Hematopoietic multipotent progenitor cell treated with erythropoietin and hydrocortisone succinate and interleukin-3 and kit ligand, for 6 days (in vitro differentiated cells): ENCODE results near the gene PCSK6.
A peak's percentile ranks its signal among the peaks of the same experiment; 100 is the strongest.
"Not testable (repeated sequence)": the region's sequence is repeated elsewhere in the genome, so short reads cannot be mapped to it uniquely, and the experiment has no call there.

Experiments
- DNase-seq: peaks from one replicate; pipeline ENCODE4 v3.0.0-alpha.2; 2015

Gene PCSK6

GRCh38 chr15:101428758-101429157 lies 60.7 kb downstream of the PCSK6 start:
- DNase-seq = no peak

DNA sequence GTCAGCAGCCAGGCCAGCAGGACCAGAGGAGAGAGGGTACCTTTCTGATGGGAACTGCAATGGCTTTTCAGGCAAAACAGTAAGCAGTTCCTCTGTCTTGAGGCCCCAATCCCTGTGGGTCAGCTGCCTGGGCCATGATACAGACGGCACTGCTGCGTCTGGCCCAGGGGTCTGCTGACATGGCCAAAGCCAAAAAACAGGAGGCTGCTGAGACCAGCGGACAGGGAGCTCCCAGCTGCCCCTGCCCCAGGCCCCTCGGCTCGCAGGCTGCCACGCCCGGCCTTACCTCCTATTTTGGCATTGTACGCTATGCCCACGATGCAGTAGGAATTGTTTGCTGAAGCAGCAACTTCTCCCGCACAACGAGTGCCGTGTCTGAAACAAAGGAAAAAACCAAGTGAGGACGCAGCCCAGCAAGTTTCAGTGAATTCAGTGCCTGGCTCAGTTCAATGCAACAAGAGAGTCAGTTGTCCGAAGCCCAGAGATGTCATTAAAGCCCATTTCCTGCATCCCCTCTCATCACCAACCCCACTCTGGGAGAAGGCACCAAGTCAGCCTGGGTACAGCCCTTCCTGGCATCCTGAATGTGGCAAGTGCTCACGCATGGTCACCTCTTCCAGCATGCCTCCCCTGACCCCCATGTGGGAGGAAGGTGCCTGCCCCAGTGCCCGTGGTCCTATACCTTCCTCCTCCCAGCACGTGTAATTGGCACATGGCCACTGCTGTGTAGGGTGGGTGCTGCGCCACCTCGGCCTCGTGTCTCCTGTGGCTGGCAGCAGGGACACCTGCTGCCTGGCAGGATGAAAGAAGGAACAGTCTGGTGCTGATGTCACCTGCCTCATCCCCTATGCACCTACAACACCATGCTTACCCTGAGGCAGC lies 61.7 kb downstream of the PCSK6 start:
- no peak for DNase-seq

DNA sequence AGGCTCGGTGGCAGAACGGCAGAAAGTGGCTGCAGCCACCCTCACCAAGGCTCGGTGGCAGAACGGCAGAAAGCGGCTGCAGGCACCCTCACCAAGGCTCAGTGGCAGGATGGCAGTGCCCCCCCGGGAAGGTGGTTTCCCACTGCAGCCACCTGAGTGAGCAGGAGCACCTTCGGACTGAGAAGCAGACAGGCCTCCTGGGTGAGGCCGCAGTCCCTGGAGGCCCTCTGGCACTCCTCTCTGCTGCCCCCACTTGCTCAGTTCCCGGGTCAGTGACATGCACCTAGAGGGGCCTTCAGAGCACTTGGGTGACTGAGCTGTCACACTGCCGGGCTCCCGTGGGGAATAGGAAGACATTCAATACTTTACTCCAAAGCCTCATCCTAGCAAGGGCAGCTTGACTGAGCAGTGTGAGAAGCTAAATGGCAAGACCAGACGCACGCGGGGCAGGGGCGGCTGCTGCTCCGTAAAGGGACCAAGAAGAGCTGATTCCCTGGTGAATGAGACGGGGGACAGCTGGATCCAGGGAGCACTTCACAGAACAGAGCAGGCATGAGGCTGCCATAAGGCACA lies 62.7 kb downstream of the PCSK6 start:
- no peak for DNase-seq

DNA sequence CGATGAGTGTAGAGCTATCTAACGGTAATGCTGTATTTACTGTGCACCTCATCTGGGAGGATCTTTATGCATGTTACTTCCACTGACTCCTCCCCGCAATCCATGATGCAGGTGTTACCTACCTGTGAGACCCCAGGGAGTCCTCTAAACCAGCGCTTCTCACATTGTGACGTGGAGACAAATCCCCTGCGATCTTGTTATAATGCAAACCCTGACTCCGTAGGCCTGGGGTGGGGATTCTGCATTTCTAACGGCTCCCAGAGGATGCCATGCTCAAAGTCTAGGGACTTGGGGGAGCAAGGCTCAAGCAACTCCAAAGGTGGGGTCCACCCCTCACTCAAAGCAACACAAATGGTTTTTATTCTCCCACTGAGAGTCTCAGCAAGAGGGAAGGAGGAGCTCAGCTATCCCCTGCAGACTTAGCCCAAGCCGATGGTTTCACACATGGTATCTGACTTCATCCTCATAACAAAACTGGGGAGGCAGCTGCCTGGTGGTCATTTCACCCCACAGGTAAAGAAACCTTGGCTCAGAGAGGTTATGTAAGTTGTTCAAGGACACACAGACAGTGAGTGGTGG lies 63.6 kb downstream of the PCSK6 start:
- DNase-seq = no peak

- DNase-seq = no peak
Observed at GRCh38 chr15:101424984-101425383, 64.5 kb downstream of the PCSK6 start.

DNA sequence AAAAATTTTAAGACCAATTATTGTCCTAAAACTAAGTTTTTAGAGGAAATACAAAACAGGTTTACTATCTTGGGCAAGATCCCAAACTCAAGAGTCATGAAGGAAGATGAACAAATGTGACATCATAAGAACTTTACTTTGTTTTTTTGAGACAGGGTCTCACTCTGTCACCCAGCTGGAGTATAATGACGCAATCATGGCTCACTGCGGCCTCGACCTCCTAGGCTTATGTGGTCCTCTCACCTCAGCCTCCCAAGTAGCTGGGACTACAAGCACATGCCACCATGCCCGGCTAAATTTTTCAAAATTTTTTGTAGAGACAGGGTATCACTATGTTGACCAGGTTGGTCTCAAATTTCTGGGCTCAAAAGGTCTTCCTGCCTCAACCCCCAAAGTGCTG lies 69.3 kb downstream of the PCSK6 start:
- no peak for DNase-seq

DNA sequence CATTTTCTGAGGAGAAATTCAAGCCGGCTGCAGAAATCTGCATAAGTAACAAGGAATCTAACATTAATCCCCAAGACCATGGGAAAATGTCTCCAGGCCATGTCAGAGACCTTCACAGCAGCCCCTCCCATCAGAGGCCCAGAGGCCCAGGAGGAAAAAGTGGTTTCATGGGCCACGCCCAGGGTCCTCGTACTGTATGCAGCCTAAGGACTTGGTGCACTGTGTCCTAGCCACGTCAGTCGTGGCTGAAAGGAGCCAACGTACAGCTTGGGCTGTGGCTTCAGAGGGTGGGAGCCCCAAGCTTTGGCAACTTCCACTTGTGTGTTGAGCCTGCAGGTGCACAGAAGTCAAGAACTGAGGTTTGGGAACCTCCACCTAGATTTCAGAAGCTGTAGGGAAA lies 73.0 kb downstream of the PCSK6 start:
- DNase-seq = not testable (repeated sequence)

DNA sequence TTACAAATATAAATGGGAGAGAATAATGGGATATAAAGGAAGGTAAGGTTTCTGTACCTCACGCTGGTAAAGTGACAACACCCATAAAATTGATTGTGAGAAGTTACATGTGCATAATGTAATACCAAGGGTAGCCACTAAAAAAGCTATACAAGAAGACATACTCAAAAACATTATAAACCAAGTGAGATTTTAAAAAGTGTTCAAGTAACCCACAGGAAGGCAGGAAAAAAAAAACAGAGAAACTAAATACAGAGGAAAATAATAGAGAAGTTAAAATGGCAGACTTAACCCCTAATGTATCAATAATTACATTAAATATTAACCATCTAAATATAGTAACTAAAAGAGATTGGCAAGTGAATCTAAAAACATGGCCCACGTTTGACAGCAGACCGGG lies 76.3 kb downstream of the PCSK6 start:
- no peak for DNase-seq

- DNase-seq = no peak
Observed at GRCh38 chr15:101411581-101411980, 77.9 kb downstream of the PCSK6 start.

GRCh38 chr15:101411085-101411484 lies 78.4 kb downstream of the PCSK6 start:
- DNase-seq = no peak

DNA sequence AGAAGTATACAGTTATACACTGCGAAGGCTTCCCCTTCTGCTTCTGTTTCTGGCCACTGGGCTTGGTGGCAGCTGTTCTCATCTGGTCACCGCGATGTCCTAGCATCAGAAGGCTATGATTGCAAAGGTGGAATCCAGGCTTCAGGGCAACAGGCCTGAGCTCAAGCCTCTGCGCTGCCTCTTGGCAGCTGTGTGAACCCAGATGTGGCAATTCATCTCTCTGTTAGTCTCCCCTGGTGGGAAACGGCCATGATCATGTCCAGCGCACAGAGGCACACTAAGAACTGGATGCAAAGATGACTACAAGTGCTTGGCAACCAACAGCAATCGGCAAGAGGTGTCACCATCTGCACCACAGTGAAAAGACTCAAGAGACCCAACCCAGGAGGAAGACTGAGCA lies 78.9 kb downstream of the PCSK6 start:
- no peak for DNase-seq

GRCh38 chr15:101409621-101410020 lies 79.9 kb downstream of the PCSK6 start:
- DNase-seq = no peak

- no peak for DNase-seq
Observed at GRCh38 chr15:101407966-101408775, 81.3 kb downstream of the PCSK6 start.

DNA sequence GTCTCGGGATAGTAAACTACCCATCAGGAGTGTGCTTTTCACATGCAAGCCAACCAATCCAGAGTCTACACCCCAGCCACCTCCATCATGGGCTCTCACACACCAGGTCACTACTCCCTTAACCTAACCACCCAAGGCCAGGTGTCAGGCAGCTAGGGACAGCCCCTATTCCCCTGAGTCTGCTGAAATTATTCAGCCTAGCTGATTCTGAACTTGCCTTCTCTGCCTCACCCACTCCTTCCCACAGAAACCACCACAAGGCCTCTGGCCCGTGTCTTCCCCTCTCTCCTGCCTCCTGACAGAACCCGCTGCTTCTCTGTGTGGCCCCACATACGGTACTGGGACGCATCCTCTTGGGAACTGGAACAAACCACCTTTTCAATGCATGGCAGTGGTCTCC lies 82.1 kb downstream of the PCSK6 start:
- no peak for DNase-seq

GRCh38 chr15:101406526-101407195 lies 82.8 kb downstream of the PCSK6 start:
- no peak for DNase-seq

- no peak for DNase-seq
Observed at GRCh38 chr15:101406036-101406435, 83.5 kb downstream of the PCSK6 start.

DNA sequence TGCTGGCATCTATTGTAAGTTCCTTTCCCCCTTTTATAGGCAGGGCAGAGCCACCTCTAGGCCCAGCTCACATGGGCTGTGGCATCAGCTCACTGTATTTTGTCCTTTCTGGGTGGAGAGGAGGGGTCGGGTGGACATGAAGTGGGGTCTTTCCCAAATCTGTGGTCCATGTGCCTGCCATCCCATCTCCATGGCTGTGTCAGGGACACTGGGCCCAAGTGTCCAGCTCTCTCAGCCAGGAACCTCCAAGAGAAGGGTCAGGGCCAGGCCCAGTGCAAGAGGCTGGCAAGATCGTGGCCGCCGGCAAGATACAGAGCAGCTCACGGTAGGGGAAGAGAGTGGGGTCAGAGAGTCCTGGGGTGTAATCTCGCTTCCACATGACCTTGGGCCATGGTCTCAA lies 85.3 kb downstream of the PCSK6 start:
- no peak for DNase-seq

DNA sequence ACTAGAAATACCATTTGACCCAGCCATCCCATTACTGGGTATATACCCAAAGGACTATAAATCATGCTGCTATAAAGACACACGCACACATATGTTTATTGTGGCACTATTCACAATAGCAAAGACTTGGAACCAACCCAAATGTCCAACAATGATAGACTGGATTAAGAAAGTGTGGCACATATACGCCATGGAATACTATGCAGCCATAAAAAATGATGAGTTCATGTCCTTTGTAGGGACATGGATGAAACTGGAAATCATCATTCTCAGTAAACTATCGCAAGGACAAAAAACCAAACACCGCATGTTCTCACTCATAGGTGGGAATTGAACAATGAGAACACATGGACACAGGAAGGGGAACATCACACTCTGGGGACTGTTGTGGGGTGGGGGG lies 86.6 kb downstream of the PCSK6 start:
- DNase-seq = not testable (repeated sequence)

DNA sequence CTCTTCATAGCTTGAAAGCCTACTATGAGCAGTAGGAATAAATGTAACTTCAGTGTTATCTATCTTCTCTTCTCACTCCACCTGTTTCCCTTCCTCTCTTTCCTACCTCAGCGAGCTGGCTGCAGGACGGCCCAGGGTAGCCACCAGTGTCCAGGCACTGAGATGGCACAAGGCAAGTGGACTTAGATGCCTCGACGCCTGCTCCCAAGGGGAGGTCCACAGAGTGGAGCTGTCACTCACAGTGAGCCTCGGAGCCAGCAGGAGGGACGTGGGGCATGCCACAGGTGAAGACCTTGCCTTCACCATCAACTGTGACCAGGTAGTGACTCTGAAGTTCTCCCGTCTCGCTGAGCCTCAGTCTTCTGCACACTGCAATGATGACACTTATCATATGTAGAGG lies 88.2 kb downstream of the PCSK6 start:
- no peak for DNase-seq

GRCh38 chr15:101399431-101399830 lies 90.1 kb downstream of the PCSK6 start:
- no peak for DNase-seq

DNA sequence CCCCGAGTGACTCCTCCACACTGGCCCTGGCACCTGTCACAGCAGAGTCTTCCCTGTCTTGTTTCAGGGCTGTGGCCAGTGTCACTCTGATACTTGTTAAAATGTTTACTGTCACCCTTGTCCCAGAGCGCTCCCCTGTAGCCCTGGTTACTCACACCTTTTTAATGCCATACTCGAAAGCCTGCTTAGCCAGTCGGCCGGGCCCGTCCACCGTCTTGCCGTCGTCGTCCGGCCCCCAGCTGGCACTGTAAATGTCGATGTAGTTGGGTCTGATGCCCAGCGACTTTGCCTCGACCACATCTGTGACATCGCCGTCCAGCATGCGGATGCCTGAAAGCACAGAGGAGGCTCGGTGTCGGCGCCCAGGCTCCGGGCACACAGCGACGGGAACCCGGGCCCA lies 91.3 kb downstream of the PCSK6 start:
- no peak for DNase-seq

DNA sequence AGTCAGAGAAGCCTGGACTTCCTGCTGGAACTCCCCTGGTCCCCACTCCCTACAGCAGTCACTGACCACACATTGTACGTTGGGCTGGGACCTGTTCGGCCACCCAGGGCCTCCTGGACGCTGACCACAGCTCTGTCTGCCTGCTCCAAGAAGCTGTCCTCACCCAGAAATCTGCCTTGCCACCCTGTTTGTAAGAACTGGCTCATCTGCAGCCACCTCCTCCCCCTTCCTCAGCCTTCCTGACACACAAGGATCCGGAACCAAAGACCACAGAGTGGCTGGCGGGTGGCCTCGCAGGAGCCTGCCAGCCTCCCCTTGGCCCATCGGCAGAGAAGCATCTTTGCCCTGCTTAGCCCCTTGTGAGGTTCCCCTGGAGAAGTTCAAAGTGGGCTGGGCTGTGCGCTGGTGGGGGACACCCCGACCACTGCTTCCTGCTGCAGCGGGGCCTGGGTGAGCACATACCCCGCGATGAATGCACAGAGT lies 91.9 kb downstream of the PCSK6 start:
- peak; percentile 8 for DNase-seq
